K562 (cell line): ENCODE data around the gene ARPC4. TPM values are rescaled to one million over a fixed set of nuclear protein-coding genes. Genes with fewer than 3 reads are reported as not detected.

Experiments used
- EP300 ChIP-seq: IDR thresholded peaks from 2 replicates; pipeline ENCODE4 v1.6.1; 2012; ENCODE audit warnings: low read length, improper control_type of control experiment
- KDM4B ChIP-seq, 2 experiments: fragments of 450-650 bp in 1 of 2; sonication (generic) in 1 of 2; IDR thresholded peaks; 2 replicates each; pipeline ENCODE4 v1.6.1; 2016 to 2017; ENCODE audit warnings: borderline replicate concordance in 2 of 2, antibody characterized with exemption in 1 of 2, low read depth in 1 of 2, mild to moderate bottlenecking in 1 of 2
- MCM2 ChIP-seq: fragments of 450-650 bp; IDR thresholded peaks from 2 replicates; pipeline ENCODE4 v1.6.1; 2017; ENCODE audit warnings: low read depth, mild to moderate bottlenecking
- NFIC ChIP-seq: fragments of 450-650 bp; IDR thresholded peaks from 2 replicates; pipeline ENCODE4 v1.6.1; 2017; ENCODE audit warnings: mild to moderate bottlenecking, inconsistent platforms
- NFIX ChIP-seq: fragments of 250-450 bp; sonication (Bioruptor Pico); IDR thresholded peaks from 2 replicates; pipeline ENCODE4 v1.4.0; 2020; ENCODE audit warnings: low read depth, mild to moderate bottlenecking, moderate library complexity
- POU5F1 ChIP-seq: fragments of 150-350 bp; IDR thresholded peaks from 2 replicates; pipeline ENCODE4 v1.6.1; 2014; ENCODE audit warnings: borderline replicate concordance, low read length, low read depth, mild to moderate bottlenecking; ENCODE audit not compliant: partially characterized antibody
- TSC22D4 ChIP-seq: fragments of 450-650 bp; IDR thresholded peaks from 2 replicates; pipeline ENCODE4 v1.6.1; 2016; ENCODE audit warnings: missing genetic modification characterization, missing biosample characterization, control low read depth
- ZNF75A ChIP-seq: fragments of 450-650 bp; formaldehyde crosslinking; IDR thresholded peaks from 2 replicates; pipeline ENCODE4 v1.4.0; 2020; ENCODE audit warnings: mild to moderate bottlenecking
- ZNF76 ChIP-seq: fragments of 250-450 bp; sonication (Bioruptor Pico); IDR thresholded peaks from 2 replicates; pipeline ENCODE4 v1.4.0; 2020; ENCODE audit warnings: mild to moderate bottlenecking, moderate library complexity, borderline replicate concordance
- polyA plus RNA-seq, 8 experiments: library from polyadenylated mRNA; depleted of rRNA in 4 of 8; stranded (reverse) in 5 of 8; unstranded in 3 of 8; fragments of >200 nt; fragmentation: Nextera tagmentation in 2 of 8; fragmentation: Illumina TruSeq in 1 of 8; extraction: Ambion mirVana in 2 of 8; extraction: Trizol in 1 of 8; gene quantifications; 2 replicates each; pipeline versions ENCODE4 v1.2.1 to v1.2.3, GENCODE V29; 2011 to 2014; ENCODE audit warnings: inconsistent platforms in 1 of 8, missing spikeins in 1 of 8
- total RNA-seq, 7 experiments: library from RNA; depleted of rRNA in 6 of 7; stranded (reverse); fragments of >200 nt in 6 of 7; fragmentation: Illumina TruSeq in 2 of 7; extraction: Trizol in 2 of 7; gene quantifications; 2 replicates each; pipeline versions ENCODE4 v1.2.1 to v1.2.3, GENCODE V29; 2011 to 2021; ENCODE audit warnings: low replicate concordance in 1 of 7
- TF ChIP-seq, protein P1 (sequence below): sonication (generic); formaldehyde crosslinking; IDR thresholded peaks from 2 replicates; pipeline ENCODE4 v1.8.0; 2022; ENCODE audit warnings: missing genetic modification reagents, mild to moderate bottlenecking, borderline replicate concordance
- TF ChIP-seq, protein P2 (sequence below): fragments of 250-450 bp; sonication (Bioruptor Pico); IDR thresholded peaks from 2 replicates; pipeline ENCODE4 v1.5.0; 2022; ENCODE audit warnings: mild to moderate bottlenecking

The ARPC4 gene
- total and polyA plus RNA-seq, 9 of the 15 experiments (the other 6 are each of a cell fraction or from before 2014, with no cell fraction given): 20.1 to 153 (median 119) TPM

DNA sequence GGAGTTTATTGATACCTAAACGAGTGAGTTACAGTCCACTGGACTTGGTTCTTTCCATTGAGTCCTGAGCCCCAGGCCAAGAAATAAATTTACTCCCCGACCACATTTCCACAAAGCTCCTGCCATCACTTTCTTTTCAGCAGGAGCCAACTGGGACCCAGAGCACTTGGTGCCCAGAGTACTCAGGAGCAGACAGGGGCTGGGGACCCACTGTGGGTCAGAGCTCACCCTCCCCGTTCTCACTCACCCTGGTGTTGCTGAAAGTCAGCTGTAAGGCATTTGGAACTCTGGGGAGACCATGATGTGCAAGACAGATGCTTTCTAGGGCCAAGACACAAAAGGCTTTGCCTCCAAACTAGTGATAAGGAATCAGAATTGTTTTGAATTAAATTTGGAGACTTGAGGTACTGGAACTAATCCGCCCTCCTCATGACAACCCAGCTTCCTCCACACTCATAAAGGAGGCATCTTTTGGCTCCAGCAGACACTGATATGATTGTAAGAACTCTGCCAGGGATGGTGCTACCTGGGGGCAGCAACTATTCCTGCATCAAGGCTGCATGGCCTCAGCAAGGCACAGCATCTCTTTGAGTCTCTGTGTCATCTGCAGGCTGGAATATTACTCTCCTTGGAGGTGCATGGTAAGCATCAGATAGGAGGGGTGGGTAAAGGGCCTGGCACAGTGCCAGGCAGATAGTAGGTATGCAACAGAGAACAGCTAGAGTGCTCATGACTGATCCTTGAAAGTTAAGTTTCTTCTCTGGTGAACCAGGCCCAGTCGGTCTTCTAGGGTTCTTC lies 15.8 kb upstream of the ARPC4 start (continued):
- TF ChIP-seq, protein P1, sequence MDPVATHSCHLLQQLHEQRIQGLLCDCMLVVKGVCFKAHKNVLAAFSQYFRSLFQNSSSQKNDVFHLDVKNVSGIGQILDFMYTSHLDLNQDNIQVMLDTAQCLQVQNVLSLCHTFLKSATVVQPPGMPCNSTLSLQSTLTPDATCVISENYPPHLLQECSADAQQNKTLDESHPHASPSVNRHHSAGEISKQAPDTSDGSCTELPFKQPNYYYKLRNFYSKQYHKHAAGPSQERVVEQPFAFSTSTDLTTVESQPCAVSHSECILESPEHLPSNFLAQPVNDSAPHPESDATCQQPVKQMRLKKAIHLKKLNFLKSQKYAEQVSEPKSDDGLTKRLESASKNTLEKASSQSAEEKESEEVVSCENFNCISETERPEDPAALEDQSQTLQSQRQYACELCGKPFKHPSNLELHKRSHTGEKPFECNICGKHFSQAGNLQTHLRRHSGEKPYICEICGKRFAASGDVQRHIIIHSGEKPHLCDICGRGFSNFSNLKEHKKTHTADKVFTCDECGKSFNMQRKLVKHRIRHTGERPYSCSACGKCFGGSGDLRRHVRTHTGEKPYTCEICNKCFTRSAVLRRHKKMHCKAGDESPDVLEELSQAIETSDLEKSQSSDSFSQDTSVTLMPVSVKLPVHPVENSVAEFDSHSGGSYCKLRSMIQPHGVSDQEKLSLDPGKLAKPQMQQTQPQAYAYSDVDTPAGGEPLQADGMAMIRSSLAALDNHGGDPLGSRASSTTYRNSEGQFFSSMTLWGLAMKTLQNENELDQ (CRISPR knock-in tag): no peak
- TF ChIP-seq NFIX (peak; percentile 85), EP300 (no peak), MCM2 (no peak), ZNF75A (CRISPR knock-in tag) (no peak), KDM4B (IDR thresholded peaks at IDR 0.05; ENCODE audit: borderline replicate concordance in 2 of 2, low read depth in 1 of 2) (no peak), TSC22D4 (tag) (no peak), POU5F1 (no peak), ZNF76 (no peak), NFIC (peak; percentile 98)
- TF ChIP-seq, protein P2, sequence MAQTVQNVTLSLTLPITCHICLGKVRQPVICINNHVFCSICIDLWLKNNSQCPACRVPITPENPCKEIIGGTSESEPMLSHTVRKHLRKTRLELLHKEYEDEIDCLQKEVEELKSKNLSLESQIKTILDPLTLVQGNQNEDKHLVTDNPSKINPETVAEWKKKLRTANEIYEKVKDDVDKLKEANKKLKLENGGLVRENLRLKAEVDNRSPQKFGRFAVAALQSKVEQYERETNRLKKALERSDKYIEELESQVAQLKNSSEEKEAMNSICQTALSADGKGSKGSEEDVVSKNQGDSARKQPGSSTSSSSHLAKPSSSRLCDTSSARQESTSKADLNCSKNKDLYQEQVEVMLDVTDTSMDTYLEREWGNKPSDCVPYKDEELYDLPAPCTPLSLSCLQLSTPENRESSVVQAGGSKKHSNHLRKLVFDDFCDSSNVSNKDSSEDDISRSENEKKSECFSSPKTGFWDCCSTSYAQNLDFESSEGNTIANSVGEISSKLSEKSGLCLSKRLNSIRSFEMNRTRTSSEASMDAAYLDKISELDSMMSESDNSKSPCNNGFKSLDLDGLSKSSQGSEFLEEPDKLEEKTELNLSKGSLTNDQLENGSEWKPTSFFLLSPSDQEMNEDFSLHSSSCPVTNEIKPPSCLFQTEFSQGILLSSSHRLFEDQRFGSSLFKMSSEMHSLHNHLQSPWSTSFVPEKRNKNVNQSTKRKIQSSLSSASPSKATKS (CRISPR knock-in tag): no peak
